Measurements from ENCODE around the gene ZNF496. TPM values are rescaled to one million over a fixed set of nuclear protein-coding genes. Genes with fewer than 3 reads are reported as not detected.

Gene ZNF496
- total and polyA plus RNA-seq, 3 experiments from 2014 or later = 9.6 to 21.7 (median 21.4) TPM

DNA sequence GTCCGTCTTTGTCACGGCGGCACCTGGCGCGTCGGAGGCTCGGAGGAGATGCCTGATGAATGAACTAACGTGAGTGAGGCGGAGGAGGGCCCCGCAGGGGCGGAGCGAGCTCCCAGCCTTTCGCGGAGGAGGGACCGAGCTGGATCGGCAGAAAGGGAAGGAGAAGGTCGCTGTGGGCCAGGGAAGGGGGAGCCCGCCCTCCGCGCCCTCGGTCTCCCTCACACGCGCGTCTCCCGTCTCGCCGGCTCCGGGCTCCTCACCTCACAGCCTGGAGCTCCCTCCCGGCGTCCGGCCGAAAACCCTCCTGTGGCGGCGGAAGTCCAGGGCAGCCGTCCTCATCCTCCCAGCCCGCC is 519 bp downstream of the ZNF496 start:
- no peaks in the 10 kb centered on the region for H3K9me3 ChIP-seq (ENCODE audit: low read length)
- Mint-ChIP-seq H3K9me3 (no peaks in the 10 kb centered on the region), H3K27me3 (no peaks in the 10 kb centered on the region), H3K4me1 (peaks cover 13 to 24% (median 18%) of the 10 kb centered on the region in 3 donors), H3K36me3 (peaks cover 0 to 30% (median 8%) of the 10 kb centered on the region in 3 donors), H3K27ac (peak overlapping the region in 6 of 8 donors; percentile 54 to 90 (median 81)), H3K4me3 (peak overlapping the region; percentile 91 to 99 (median 93))
- POLR2A ChIA-PET = interaction anchor here (0.5 to 1.2 kb wide), 5 partner anchors 13 to 656 kb away, joined by 3 to 5 read pairs (median 3); no protein-coding TSS in a partner anchor
- peaks cover 15% of the 10 kb centered on the region for H3K4me1 ChIP-seq (ENCODE audit: insufficient read depth, low read length)
- CTCF ChIA-PET = interaction anchor here (0.9 to 1.2 kb wide), 3 partner anchors 18 to 158 kb away, joined by 3 to 4 read pairs (median 4); no protein-coding TSS in a partner anchor
- peak overlapping the region; percentile 69 for H3K27ac ChIP-seq (ENCODE audit: low read depth, low read length)
- H3K4me3 ChIP-seq (ENCODE audit: low read length) = peak overlapping the region; percentile 63
- peak; percentile 34 to 76 (median 57) for DNase-seq
- H3K36me3 ChIP-seq (ENCODE audit: insufficient read depth, low read length) = peaks cover 3% of the 10 kb centered on the region
- H3K27me3 ChIP-seq (ENCODE audit: insufficient read depth, low read length, poor library complexity, severe bottlenecking) = no peaks in the 10 kb centered on the region

DNA sequence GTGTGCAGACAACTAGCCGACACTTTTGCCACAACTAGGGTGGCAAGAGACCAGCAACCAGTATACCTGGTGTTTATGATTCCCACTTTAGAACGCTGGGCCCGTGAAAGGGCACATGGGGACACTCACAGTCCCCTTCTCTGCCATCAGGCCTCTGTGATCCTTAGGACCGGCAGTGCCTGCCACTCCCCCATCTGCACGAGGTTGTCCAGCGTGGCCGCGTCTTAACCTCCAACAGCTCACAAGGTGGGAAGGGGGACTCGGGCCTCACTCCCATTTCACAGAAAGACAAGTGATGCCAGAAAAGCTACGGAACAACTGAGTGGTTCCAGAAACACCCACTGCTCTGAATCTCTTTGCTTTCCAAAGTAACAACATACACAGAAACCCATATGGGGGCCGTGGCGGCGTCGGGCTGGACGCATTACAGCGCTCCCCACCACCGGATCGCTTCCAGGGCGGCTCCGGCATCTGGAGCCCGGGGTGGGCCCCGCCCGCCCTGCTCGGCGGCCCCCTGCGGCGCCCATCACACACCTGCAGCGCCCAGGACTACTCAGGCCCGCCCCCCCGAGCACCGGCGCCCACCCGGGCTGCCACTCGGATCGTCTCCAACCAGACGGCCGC is 1.0 kb downstream of the ZNF496 start:
- POLR2A ChIA-PET = interaction anchor here (0.5 to 1.2 kb wide), 4 partner anchors 13 to 398 kb away, joined by 3 to 4 read pairs (median 3); no protein-coding TSS in a partner anchor
- peak overlapping the region; percentile 63 for H3K4me3 ChIP-seq (ENCODE audit: low read length)
- Mint-ChIP-seq H3K4me1 (peaks cover 13 to 25% (median 18%) of the 10 kb centered on the region in 3 donors), H3K9me3 (no peaks in the 10 kb centered on the region), H3K27me3 (no peaks in the 10 kb centered on the region), H3K4me3 (peak overlapping the region; percentile 91 to 99 (median 93)), H3K27ac (peak overlapping the region in 6 of 8 donors; percentile 17 to 90 (median 76)), H3K36me3 (peaks cover 0 to 32% (median 8%) of the 10 kb centered on the region in 3 donors)
- CTCF ChIA-PET = interaction anchor here (0.9 to 1.2 kb wide), 3 partner anchors 17 to 159 kb away, joined by 3 to 4 read pairs (median 4); no protein-coding TSS in a partner anchor
- H3K27me3 ChIP-seq (ENCODE audit: insufficient read depth, low read length, poor library complexity, severe bottlenecking) = no peaks in the 10 kb centered on the region
- peaks cover 15% of the 10 kb centered on the region for H3K4me1 ChIP-seq (ENCODE audit: insufficient read depth, low read length)
- peaks cover 3% of the 10 kb centered on the region for H3K36me3 ChIP-seq (ENCODE audit: insufficient read depth, low read length)
- no peak for DNase-seq
- peak overlapping the region; percentile 69 for H3K27ac ChIP-seq (ENCODE audit: low read depth, low read length)
- H3K9me3 ChIP-seq (ENCODE audit: low read length) = no peaks in the 10 kb centered on the region

DNA sequence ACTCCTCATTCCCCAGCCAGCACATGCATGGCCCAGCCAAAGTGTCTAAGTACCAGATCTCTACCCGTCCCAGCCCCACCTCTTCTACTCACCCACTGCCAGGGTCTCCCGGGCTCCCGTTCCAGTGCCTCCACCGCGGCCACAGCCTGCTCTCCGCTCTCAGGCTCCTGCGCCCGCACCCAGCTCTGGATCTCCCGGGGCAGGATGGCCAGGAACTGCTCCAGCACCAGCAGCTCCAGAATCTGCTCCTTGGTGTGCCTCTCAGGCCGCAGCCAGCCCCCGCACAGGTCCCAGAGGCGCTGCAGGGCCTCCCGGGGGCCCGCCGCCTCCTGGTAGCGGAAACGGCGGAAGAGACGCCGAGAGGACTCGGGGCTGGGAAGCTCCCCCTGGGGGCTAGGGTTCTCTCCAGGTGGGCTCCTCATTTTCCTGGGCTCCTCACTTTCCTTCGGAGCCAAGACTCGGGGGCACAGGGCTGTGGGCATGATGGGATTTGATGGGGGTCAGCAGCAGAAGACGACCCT is 2.5 kb downstream of the ZNF496 start:
- no peaks in the 10 kb centered on the region for H3K9me3 ChIP-seq (ENCODE audit: low read length)
- CTCF ChIA-PET = interaction anchor here (1.1 to 1.2 kb wide), 2 partner anchors 61 to 119 kb away, joined by 3 read pairs; no protein-coding TSS in a partner anchor
- no peak overlapping the region for H3K27ac ChIP-seq (ENCODE audit: low read depth, low read length)
- Mint-ChIP-seq H3K4me1 (peaks cover 13 to 30% (median 18%) of the 10 kb centered on the region in 3 donors), H3K27me3 (no peaks in the 10 kb centered on the region), H3K4me3 (peak overlapping the region in 5 of 7 donors; percentile 46 to 99 (median 72)), H3K36me3 (peaks cover 0 to 41% (median 8%) of the 10 kb centered on the region in 3 donors), H3K27ac (peak overlapping the region in 1 of 8 donors; percentile 63), H3K9me3 (no peaks in the 10 kb centered on the region)
- DNase-seq = no peak
- no peaks in the 10 kb centered on the region for H3K27me3 ChIP-seq (ENCODE audit: insufficient read depth, low read length, poor library complexity, severe bottlenecking)
- no peak overlapping the region for H3K4me3 ChIP-seq (ENCODE audit: low read length)
- POLR2A ChIA-PET = no interaction called here
- peaks cover 3% of the 10 kb centered on the region for H3K36me3 ChIP-seq (ENCODE audit: insufficient read depth, low read length)
- H3K4me1 ChIP-seq (ENCODE audit: insufficient read depth, low read length) = peaks cover 15% of the 10 kb centered on the region

DNA sequence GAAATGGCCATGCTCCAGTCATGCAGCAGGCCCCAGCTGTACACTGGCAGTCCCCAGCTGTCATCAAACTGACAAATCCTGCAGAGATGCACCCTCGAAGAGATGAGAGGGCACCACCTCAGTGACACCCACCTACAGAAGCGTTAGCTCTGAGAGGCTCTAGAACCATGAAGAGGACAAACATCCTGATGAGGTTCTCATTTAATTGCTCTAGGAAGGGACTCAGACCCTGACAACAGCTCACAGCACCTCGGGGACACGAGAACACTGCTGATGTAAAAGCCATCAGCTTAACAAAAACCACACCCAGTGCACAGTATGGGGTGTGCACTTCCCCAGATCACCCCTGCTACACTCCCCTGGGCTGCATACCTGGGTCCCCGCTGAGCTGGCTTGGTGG is 3.4 kb downstream of the ZNF496 start:
- Histone ChIP-seq H3K4me3 (ENCODE audit: low read length) (no peak overlapping the region), H3K27me3 (ENCODE audit: insufficient read depth, low read length, poor library complexity, severe bottlenecking) (no peaks in the 10 kb centered on the region), H3K4me1 (ENCODE audit: insufficient read depth, low read length) (peaks cover 17% of the 10 kb centered on the region), H3K27ac (ENCODE audit: low read depth, low read length) (no peak overlapping the region), H3K36me3 (ENCODE audit: insufficient read depth, low read length) (peaks cover 3% of the 10 kb centered on the region), H3K9me3 (ENCODE audit: low read length) (no peaks in the 10 kb centered on the region)
- CTCF ChIA-PET = interaction anchor here (1.1 kb wide), 1 partner anchor 61 kb away, joined by 3 read pairs; no protein-coding TSS in a partner anchor
- Mint-ChIP-seq H3K9me3 (no peaks in the 10 kb centered on the region), H3K36me3 (peaks cover 0 to 46% (median 8%) of the 10 kb centered on the region in 3 donors), H3K4me1 (peaks cover 15 to 35% (median 21%) of the 10 kb centered on the region in 3 donors), H3K27me3 (no peaks in the 10 kb centered on the region), H3K4me3 (peak overlapping the region in 1 of 7 donors; percentile 60), H3K27ac (no peak overlapping the region)
- POLR2A ChIA-PET = no interaction called here
- peak in 1 of 5 donors; percentile 29 for DNase-seq

DNA sequence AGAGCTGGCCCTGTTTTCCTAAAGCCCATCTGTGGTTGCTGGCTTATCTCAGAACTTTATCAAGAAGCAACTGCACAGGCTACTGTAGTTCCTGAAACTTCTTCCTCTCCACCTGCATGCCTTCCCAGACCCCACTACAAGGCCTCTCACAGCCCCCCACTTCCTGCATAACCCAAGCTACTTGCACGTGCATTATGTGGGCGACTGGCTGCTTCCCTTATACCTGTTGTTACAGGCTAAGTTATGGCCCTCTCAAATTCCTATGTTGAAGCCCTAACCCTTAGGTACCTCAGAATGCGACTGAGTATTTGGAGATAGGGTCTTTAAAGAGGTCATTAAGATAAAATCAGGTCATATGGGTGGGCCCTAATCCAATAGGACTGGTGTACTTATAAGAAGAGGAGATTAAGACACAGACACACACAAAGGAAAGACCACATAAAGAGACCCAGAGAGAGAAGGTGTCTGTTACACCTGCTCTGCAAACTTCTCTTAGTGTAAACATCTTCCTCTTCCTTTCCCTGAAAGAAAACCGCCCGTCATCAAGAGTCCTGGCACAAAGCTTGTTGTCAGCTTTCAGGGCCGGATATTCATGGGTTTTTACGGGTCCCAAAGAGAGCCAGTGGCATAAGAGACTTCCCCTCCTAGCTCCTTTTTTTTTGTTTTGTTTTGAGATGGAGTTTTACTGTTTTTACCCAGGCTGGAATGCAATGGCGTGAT is 5.1 kb downstream of the ZNF496 start:
- H3K4me3 Mint-ChIP-seq = peak overlapping the region in 1 of 7 donors; percentile 19
- peaks cover 3% of the 10 kb centered on the region for H3K36me3 ChIP-seq (ENCODE audit: insufficient read depth, low read length)

DNA sequence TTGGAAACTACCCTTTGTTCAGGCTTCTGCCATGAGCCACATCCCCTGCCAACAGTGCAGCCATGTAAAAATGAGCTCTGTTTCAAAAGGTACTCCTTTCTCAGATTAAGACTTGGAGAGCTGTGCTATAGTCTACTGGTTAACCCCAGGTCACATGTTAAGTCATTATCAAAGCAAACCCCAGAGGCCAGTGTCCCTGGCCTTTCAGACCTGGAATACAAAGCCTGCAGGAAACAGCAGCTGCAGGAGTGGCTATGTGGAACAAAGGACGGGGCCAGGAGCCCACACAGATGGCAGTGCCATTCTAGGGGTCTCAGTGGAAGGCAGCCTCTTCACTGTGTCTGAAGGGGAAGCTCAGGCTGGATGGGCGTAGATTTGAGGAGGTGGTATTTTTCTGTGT is 6.7 kb downstream of the ZNF496 start:
- H3K27ac ChIP-seq (ENCODE audit: low read depth, low read length) = no peak overlapping the region
- Mint-ChIP-seq H3K27me3 (no peaks in the 10 kb centered on the region), H3K4me3 (no peak overlapping the region), H3K27ac (peak overlapping the region in 1 of 8 donors; percentile 63), H3K9me3 (no peaks in the 10 kb centered on the region), H3K4me1 (peaks cover 13 to 33% (median 16%) of the 10 kb centered on the region in 3 donors), H3K36me3 (peaks cover 7 to 70% (median 12%) of the 10 kb centered on the region in 3 donors)
- H3K4me3 ChIP-seq (ENCODE audit: low read length) = no peak overlapping the region
- ChIA-PET POLR2A (no interaction called here), CTCF (interaction anchor here (1.2 kb wide), 1 partner anchor 48 kb away, joined by 4 read pairs; no protein-coding TSS in a partner anchor)
- H3K9me3 ChIP-seq (ENCODE audit: low read length) = no peaks in the 10 kb centered on the region
- peaks cover 3% of the 10 kb centered on the region for H3K36me3 ChIP-seq (ENCODE audit: insufficient read depth, low read length)
- no peaks in the 10 kb centered on the region for H3K27me3 ChIP-seq (ENCODE audit: insufficient read depth, low read length, poor library complexity, severe bottlenecking)
- peaks cover 13% of the 10 kb centered on the region for H3K4me1 ChIP-seq (ENCODE audit: insufficient read depth, low read length)
- no peak for DNase-seq

More for the DNA sequence above, 5.1 kb downstream of the ZNF496 start:
- H3K9me3 ChIP-seq (ENCODE audit: low read length) = no peaks in the 10 kb centered on the region
- DNase-seq = peak in 1 of 5 donors; percentile 60
- CTCF ChIA-PET = interaction anchor here (0.9 kb wide), 1 partner anchor 63 kb away, joined by 3 read pairs; no protein-coding TSS in a partner anchor
- no peaks in the 10 kb centered on the region for H3K27me3 ChIP-seq (ENCODE audit: insufficient read depth, low read length, poor library complexity, severe bottlenecking)
- H3K27ac ChIP-seq (ENCODE audit: low read depth, low read length) = no peak overlapping the region
- H3K27ac Mint-ChIP-seq = no peak overlapping the region
- no peaks in the 10 kb centered on the region for H3K27me3 Mint-ChIP-seq
- H3K4me1 Mint-ChIP-seq = peaks cover 20 to 38% (median 21%) of the 10 kb centered on the region in 3 donors
- no peaks in the 10 kb centered on the region for H3K9me3 Mint-ChIP-seq
- POLR2A ChIA-PET = no interaction called here
- H3K4me3 ChIP-seq (ENCODE audit: low read length) = no peak overlapping the region
- H3K36me3 Mint-ChIP-seq = peaks cover 7 to 61% (median 8%) of the 10 kb centered on the region in 3 donors
- H3K4me1 ChIP-seq (ENCODE audit: insufficient read depth, low read length) = peaks cover 22% of the 10 kb centered on the region

DNA sequence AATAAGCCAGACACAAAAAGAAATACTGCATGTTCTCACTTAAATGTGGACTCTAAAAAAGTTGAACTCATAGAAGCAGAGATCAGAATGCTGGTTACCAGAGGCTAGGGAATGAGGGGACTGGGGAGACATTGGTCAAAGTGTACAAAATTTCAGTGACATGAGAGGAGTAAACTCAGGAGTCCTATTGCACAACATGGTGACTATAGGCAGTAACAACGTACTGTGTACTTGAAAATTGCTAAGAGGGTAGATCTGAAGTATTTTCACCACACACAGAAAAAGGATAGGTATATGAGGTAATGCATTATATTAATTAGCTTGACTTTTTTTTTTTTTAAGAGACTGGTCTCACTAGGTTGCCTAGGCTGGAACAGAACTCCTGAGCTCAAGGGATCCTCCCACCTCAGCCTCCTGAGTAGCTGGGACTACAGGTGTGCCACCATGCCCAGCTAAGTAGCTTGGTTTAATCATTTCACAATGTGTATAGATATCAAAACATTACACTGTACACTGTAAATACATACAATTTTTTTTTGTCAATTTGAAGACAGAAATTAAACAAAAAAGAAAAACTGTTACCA is 7.4 kb downstream of the ZNF496 start:
- ChIA-PET POLR2A (no interaction called here), CTCF (interaction anchor here (1.2 kb wide), 1 partner anchor 49 kb away, joined by 4 read pairs; no protein-coding TSS in a partner anchor)
- Histone ChIP-seq H3K27ac (ENCODE audit: low read depth, low read length) (no peak overlapping the region), H3K4me1 (ENCODE audit: insufficient read depth, low read length) (peaks cover 13% of the 10 kb centered on the region), H3K36me3 (ENCODE audit: insufficient read depth, low read length) (peaks cover 3% of the 10 kb centered on the region), H3K4me3 (ENCODE audit: low read length) (no peak overlapping the region), H3K9me3 (ENCODE audit: low read length) (no peaks in the 10 kb centered on the region), H3K27me3 (ENCODE audit: insufficient read depth, low read length, poor library complexity, severe bottlenecking) (no peaks in the 10 kb centered on the region)
- H3K27me3 Mint-ChIP-seq = no peaks in the 10 kb centered on the region
- H3K4me3 Mint-ChIP-seq = no peak overlapping the region
- H3K9me3 Mint-ChIP-seq = no peaks in the 10 kb centered on the region
- DNase-seq = no peak
- peaks cover 13 to 29% (median 16%) of the 10 kb centered on the region in 3 donors for H3K4me1 Mint-ChIP-seq
- H3K27ac Mint-ChIP-seq = peak overlapping the region in 3 of 8 donors; percentile 0 to 80 (median 16)
- H3K36me3 Mint-ChIP-seq = peaks cover 7 to 69% (median 13%) of the 10 kb centered on the region in 3 donors
